ENCODE data around the gene KRAS.
"Not testable (repeated sequence)": the region's sequence is repeated elsewhere in the genome, so short reads cannot be mapped to it uniquely, and the experiment has no call there.

KRAS gene

GRCh38 chr12:25250744-25251730, at the start of gene KRAS:
Gene KRAS (minus strand): TSS chr12:25250929.
- peak; percentile 93 for DNase-seq

- no peak for DNase-seq
These were observed 45.7 kb upstream of the KRAS start for GRCh38 chr12:25296381-25296780.

GRCh38 chr12:25295361-25295760, 44.6 kb upstream of the KRAS start:
- DNase-seq, result no peak

GRCh38 chr12:25293653-25294052, 42.9 kb upstream of the KRAS start:
- DNase-seq, result no peak

- not testable (repeated sequence) for DNase-seq
These were observed 42.1 kb upstream of the KRAS start for GRCh38 chr12:25292810-25293221.

GRCh38 chr12:25287610-25288009, 36.9 kb upstream of the KRAS start:
- no peak for DNase-seq

GRCh38 chr12:25286837-25287236, 36.1 kb upstream of the KRAS start:
- no peak for DNase-seq

GRCh38 chr12:25284024-25284423, 33.3 kb upstream of the KRAS start:
- no peak for DNase-seq

- no peak for DNase-seq
These were observed 32.3 kb upstream of the KRAS start for GRCh38 chr12:25283006-25283405.

- DNase-seq, result no peak
These were observed 29.4 kb upstream of the KRAS start for GRCh38 chr12:25280082-25280481.

- DNase-seq, result no peak
These were observed 27.5 kb upstream of the KRAS start for GRCh38 chr12:25278269-25278668.

GRCh38 chr12:25276199-25276937, 25.6 kb upstream of the KRAS start:
- DNase-seq, result peak; percentile 67

GRCh38 chr12:25271486-25272098, 20.9 kb upstream of the KRAS start:
- no peak for DNase-seq

- no peak for DNase-seq
These were observed 19.0 kb upstream of the KRAS start for GRCh38 chr12:25269701-25270100.

- DNase-seq, result no peak
These were observed 15.8 kb upstream of the KRAS start for GRCh38 chr12:25266497-25266896.

GRCh38 chr12:25264862-25265261, 14.1 kb upstream of the KRAS start:
- DNase-seq, result no peak

- no peak for DNase-seq
These were observed 13.4 kb upstream of the KRAS start for GRCh38 chr12:25264114-25264513.

- no peak for DNase-seq
These were observed 12.9 kb upstream of the KRAS start for GRCh38 chr12:25263594-25263993.

- no peak for DNase-seq
These were observed 11.8 kb upstream of the KRAS start for GRCh38 chr12:25262389-25263074.

- DNase-seq, result no peak
These were observed 7.0 kb upstream of the KRAS start for GRCh38 chr12:25257590-25258324.

GRCh38 chr12:25256826-25257225, 6.1 kb upstream of the KRAS start:
- DNase-seq, result no peak

- DNase-seq, result no peak
These were observed 5.3 kb upstream of the KRAS start for GRCh38 chr12:25256005-25256404.

Data from CD4-positive, alpha-beta T cell treated with Interleukin-17A for 4 hours (primary cell).